OCI-LY7 (cell line): ENCODE data around the gene ADNP2. TPM values are rescaled to one million over a fixed set of nuclear protein-coding genes. Genes with fewer than 3 reads are reported as not detected.

Experiments
- BruUV-seq: library from RNA; stranded (reverse); fragments of 400-500 nt; replicated peaks from 2 replicates; lab custom pipeline; 2021; lab: Mats Ljungman, UMichigan
- CTCF ChIA-PET: fragments of 300-600 bp; sonication (Branson Sonifier 250); formaldehyde crosslinking; loops from one replicate; lab custom pipeline; 2022; ENCODE audit warnings: antibody characterized with exemption; ENCODE audit not compliant: unreplicated experiment; lab: Charles Lee
- POLR2A ChIA-PET: fragments of 300-600 bp; sonication (Branson Sonifier 250); formaldehyde crosslinking; loops from one replicate; lab custom pipeline; 2022; ENCODE audit warnings: antibody characterized with exemption; lab: Charles Lee
- DNase-seq: peaks from one replicate; pipeline ENCODE4 v3.0.0-alpha.2; 2015; ENCODE audit warnings: low spot score
- H2AFZ ChIP-seq: fragments of 200-600 bp; sonication (generic), shearing (Covaris generic); 2 replicates; pipeline ENCODE4 v1.6.1; 2014; ENCODE audit warnings: mild to moderate bottlenecking, antibody characterized with exemption, low read length, moderate library complexity
- H3K27ac ChIP-seq: fragments of 200-600 bp; sonication (generic); 2 replicates; pipeline ENCODE4 v1.5.1; 2014; ENCODE audit warnings: mixed run types, low read depth, mild to moderate bottlenecking, moderate library complexity, low read length, inconsistent platforms; ENCODE audit not compliant: poor library complexity, severe bottlenecking
- H3K36me3 ChIP-seq: fragments of 200-600 bp; sonication (generic); 2 replicates; pipeline ENCODE4 v1.6.1; 2014; ENCODE audit warnings: mild to moderate bottlenecking, antibody characterized with exemption, low read length, moderate library complexity, mixed read lengths; ENCODE audit not compliant: insufficient read depth
- H3K4me1 ChIP-seq: fragments of 200-600 bp; sonication (generic); 2 replicates; pipeline ENCODE4 v1.5.1; 2014; ENCODE audit warnings: mild to moderate bottlenecking, low read length; ENCODE audit not compliant: insufficient read depth, poor library complexity, severe bottlenecking
- H3K4me2 ChIP-seq: fragments of 200-600 bp; sonication (generic); 2 replicates; pipeline ENCODE4 v1.6.1; 2014; ENCODE audit warnings: mild to moderate bottlenecking, low read length
- H3K4me3 ChIP-seq: fragments of 200-600 bp; sonication (generic); 2 replicates; pipeline ENCODE4 v1.5.1; 2014; ENCODE audit warnings: mild to moderate bottlenecking, low read depth, low read length; ENCODE audit not compliant: poor library complexity, severe bottlenecking
- H3K79me2 ChIP-seq: fragments of 200-600 bp; sonication (generic); 2 replicates; pipeline ENCODE4 v1.6.1; 2016; ENCODE audit warnings: low read depth, mild to moderate bottlenecking, low read length, moderate library complexity, mixed read lengths; ENCODE audit not compliant: insufficient read depth
- H3K9me2 ChIP-seq: fragments of 200-600 bp; sonication (generic); 2 replicates; pipeline ENCODE4 v1.6.1; 2016; ENCODE audit warnings: mild to moderate bottlenecking, low read length, mixed read lengths; ENCODE audit not compliant: insufficient read depth
- H3K9me3 ChIP-seq: fragments of 200-600 bp; sonication (generic); 2 replicates; pipeline ENCODE4 v1.6.1; 2014; ENCODE audit warnings: mild to moderate bottlenecking, mixed run types, low read length, mixed read lengths
- H4K20me1 ChIP-seq: fragments of 200-600 bp; sonication (generic); 2 replicates; pipeline ENCODE4 v1.6.1; 2014; ENCODE audit warnings: mild to moderate bottlenecking, antibody characterized with exemption, low read length, moderate library complexity, mixed read lengths; ENCODE audit not compliant: insufficient read depth
- EZH2phosphoT487 ChIP-seq: fragments of 200-600 bp; sonication (generic); IDR thresholded peaks from 2 replicates; pipeline ENCODE4 v1.6.1; 2018; ENCODE audit warnings: low read depth, borderline replicate concordance, mild to moderate bottlenecking, mixed run types, antibody characterized with exemption, low read length, moderate library complexity, mixed read lengths
- intact Hi-C: fragments of 100-400 bp; cut with micrococcal nuclease; formaldehyde crosslinking; loops from one replicate; pipeline ENCODE4 v1.10.0; 2022; ENCODE audit not compliant: unreplicated experiment
- total RNA-seq, 2 experiments: library from RNA; depleted of rRNA in 1 of 2; stranded (reverse); fragments of >200 nt in 1 of 2; shearing (Covaris generic) in 1 of 2; gene quantifications; 2 replicates each; pipeline ENCODE4 v1.2.3, GENCODE V29; 2014 to 2022
- TF ChIP-seq, protein P1 (sequence below): fragments of 200-600 bp; sonication (generic); conservative IDR thresholded peaks from 2 replicates; pipeline ENCODE4 v1.5.1; 2014; ENCODE audit warnings: mild to moderate bottlenecking, antibody characterized with exemption, low read length, moderate library complexity, mixed read lengths

Gene ADNP2
- total RNA-seq, 2 experiments from 2014 or later = 14.0 to 14.9 TPM

DNA sequence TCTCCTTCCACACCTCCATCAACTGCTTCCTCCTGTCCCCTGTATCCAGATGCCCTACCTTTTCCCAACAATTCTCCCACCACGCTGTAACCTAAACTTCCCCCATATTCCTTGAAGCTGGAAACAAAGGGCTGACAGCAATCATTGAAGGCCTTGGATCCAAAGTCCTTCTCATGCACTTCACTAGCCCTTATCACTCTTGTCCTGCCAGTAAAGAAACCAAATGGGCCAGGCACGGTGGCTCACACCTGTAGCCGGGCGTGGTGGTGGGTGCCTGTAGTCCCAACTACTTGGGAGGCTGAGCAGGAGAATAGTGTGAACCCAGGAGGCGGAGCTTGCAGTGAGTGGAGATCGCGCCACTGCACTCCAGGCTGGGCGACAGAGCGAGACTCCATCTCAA is 11.9 kb upstream of the ADNP2 start:
- H3K4me3 ChIP-seq = no peak overlapping the region
- H3K4me2 ChIP-seq = no peak overlapping the region
- no peak overlapping the region for H3K27ac ChIP-seq
- intact Hi-C loops = no loop called here
- BruUV-seq = no TSS peak
- ChIA-PET POLR2A (no interaction called here), CTCF (no interaction called here)
- no peaks in the 10 kb centered on the region for H4K20me1 ChIP-seq
- no peak for DNase-seq
- H3K9me2 ChIP-seq = no peaks in the 10 kb centered on the region
- TF ChIP-seq EZH2phosphoT487 = no peak
- TF ChIP-seq, protein P1, sequence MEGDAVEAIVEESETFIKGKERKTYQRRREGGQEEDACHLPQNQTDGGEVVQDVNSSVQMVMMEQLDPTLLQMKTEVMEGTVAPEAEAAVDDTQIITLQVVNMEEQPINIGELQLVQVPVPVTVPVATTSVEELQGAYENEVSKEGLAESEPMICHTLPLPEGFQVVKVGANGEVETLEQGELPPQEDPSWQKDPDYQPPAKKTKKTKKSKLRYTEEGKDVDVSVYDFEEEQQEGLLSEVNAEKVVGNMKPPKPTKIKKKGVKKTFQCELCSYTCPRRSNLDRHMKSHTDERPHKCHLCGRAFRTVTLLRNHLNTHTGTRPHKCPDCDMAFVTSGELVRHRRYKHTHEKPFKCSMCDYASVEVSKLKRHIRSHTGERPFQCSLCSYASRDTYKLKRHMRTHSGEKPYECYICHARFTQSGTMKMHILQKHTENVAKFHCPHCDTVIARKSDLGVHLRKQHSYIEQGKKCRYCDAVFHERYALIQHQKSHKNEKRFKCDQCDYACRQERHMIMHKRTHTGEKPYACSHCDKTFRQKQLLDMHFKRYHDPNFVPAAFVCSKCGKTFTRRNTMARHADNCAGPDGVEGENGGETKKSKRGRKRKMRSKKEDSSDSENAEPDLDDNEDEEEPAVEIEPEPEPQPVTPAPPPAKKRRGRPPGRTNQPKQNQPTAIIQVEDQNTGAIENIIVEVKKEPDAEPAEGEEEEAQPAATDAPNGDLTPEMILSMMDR = no peak
- no peaks in the 10 kb centered on the region for H3K36me3 ChIP-seq
- H2AFZ ChIP-seq = no peak overlapping the region
- H3K79me2 ChIP-seq = no peaks in the 10 kb centered on the region
- H3K9me3 ChIP-seq = no peaks in the 10 kb centered on the region
- H3K4me1 ChIP-seq = no peaks in the 10 kb centered on the region

DNA sequence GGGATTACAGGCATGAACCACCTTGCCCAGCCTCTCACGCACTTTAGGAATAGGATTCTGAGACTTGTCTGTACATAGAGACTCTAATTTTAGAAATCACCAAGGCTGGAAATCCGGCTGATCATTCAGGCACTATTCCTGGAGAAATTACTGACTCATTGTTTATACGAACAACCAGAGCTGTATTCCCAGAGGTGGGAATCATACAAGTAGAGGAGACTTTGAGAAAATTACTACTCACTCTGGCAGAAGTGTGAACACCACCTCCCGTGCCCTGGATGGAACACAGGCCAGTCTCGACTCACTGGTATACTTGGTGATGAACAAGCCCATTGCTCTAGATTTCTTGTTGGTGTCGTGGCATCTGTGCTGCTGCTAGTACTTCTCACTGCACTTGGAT is 5.8 kb upstream of the ADNP2 start:
- Histone ChIP-seq H3K36me3 (no peaks in the 10 kb centered on the region), H3K27ac (no peak overlapping the region), H2AFZ (no peak overlapping the region), H3K4me3 (no peak overlapping the region), H4K20me1 (no peaks in the 10 kb centered on the region), H3K9me2 (no peaks in the 10 kb centered on the region), H3K4me1 (peaks cover 9% of the 10 kb centered on the region), H3K4me2 (no peak overlapping the region), H3K79me2 (no peaks in the 10 kb centered on the region), H3K9me3 (no peaks in the 10 kb centered on the region)
- TF ChIP-seq, protein P1 = no peak
- TF ChIP-seq EZH2phosphoT487 = no peak
- BruUV-seq = no TSS peak
- CTCF ChIA-PET = no interaction called here
- DNase-seq = no peak
- POLR2A ChIA-PET = no interaction called here
- intact Hi-C loops = no loop called here

DNA sequence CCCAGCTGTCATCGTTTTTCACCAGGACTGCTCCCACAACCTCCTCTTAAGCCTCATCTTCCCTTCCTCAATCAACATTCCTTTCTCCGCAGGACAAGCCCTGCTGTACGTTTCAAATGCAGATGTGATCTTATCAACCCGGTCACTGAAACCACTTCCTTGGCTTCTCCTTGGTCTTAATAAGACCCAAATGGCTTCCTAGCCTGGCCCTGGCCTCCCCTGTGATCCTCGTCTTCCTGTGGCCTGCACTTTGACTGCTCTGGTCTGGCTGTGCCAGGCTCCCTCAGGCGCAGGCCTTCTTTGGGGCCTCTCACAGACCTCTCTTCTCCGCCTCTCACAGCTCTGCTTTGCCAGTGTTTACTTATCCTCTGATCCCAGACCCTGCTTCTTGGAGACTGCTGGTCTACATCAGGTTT is 4.7 kb upstream of the ADNP2 start:
- H3K4me2 ChIP-seq = no peak overlapping the region
- BruUV-seq = no TSS peak
- H3K4me1 ChIP-seq = peaks cover 12% of the 10 kb centered on the region
- intact Hi-C loops = no loop called here
- CTCF ChIA-PET = no interaction called here
- TF ChIP-seq, protein P1 = no peak
- no peak for TF ChIP-seq EZH2phosphoT487
- no peaks in the 10 kb centered on the region for H3K36me3 ChIP-seq
- POLR2A ChIA-PET = no interaction called here
- H3K9me3 ChIP-seq = no peaks in the 10 kb centered on the region
- no peak overlapping the region for H2AFZ ChIP-seq
- H3K4me3 ChIP-seq = no peak overlapping the region
- no peaks in the 10 kb centered on the region for H4K20me1 ChIP-seq
- H3K27ac ChIP-seq = no peak overlapping the region
- DNase-seq = no peak
- no peaks in the 10 kb centered on the region for H3K79me2 ChIP-seq
- no peaks in the 10 kb centered on the region for H3K9me2 ChIP-seq
